GM18517 (cell line): ENCODE results near the gene SLC35C1.
"Not testable (repeated sequence)": the region's sequence is repeated elsewhere in the genome, so short reads cannot be mapped to it uniquely, and the experiment has no call there.

Experiments used
- ATAC-seq: cut with Tn5 transposase; IDR thresholded peaks from one replicate; pipeline ENCODE4 v1.9.1; 2021; ENCODE audit warnings: mild to moderate bottlenecking, moderate library complexity; ENCODE audit not compliant: unreplicated experiment

The SLC35C1 gene

DNA sequence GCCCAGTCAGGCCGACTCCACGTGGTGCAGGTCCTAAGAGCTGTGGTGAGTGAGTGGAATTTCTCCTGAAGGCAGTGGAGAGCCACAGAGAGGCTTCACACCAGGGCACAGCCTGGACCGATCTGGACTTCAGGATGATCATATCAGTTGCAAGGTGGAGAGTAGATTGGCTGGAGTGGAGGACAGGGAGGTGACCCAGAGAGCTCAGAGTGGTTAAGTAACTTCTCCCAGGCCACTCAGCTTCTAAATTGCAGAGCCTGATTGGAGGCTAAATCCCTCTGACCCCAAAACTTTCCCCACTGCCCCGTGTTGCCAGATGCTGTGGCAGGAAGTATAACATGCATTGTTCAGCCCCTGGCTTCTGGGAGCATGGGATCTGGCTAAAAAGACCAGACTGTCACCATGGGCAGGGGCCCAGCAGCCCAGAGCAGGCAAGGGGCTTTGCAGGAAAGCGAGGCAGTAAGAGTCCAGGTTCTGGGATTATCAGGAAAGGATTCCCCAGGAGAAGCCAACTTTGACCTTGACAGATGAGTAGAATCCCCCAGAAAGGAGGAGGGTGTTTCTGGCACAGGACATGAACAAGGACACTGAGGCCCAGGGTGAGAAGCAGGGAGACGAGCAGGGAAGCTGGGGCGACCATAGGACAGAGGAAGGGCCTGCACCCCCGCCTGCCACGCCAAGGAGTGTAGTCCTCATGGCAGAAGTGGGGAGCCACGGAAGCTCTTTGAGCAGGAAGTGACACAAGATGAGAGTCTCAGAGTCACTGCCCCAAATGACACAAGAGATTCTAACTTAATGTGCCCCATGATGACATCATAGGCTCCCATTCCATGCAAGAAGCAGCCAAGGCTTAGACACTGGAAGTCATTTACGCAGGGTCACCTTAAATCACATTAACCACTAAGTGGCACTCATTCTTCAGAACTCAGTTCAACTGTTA, 4.8 kb downstream of the SLC35C1 start:
- ATAC-seq, result no peak

DNA sequence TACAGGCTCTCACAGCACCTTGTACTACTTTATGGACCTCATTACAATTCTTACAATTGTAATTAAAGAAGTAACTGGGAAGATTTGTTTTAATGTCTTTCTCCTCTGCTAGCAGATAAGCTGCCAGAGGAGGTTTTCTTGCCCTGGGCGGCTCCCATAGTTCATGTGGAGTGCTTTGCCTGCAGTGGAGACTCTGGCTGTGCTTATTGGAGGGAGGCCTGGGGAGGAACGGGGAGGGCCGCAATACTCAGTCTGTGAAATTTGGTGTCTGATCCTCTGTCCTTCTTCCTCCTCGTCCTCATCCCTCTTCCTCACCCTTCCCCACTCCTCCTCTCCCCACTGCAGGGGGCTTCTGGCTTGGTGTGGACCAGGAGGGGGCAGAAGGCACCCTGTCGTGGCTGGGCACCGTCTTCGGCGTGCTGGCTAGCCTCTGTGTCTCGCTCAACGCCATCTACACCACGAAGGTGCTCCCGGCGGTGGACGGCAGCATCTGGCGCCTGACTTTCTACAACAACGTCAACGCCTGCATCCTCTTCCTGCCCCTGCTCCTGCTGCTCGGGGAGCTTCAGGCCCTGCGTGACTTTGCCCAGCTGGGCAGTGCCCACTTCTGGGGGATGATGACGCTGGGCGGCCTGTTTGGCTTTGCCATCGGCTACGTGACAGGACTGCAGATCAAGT, 5.6 kb downstream of the SLC35C1 start:
- no peak for ATAC-seq

DNA sequence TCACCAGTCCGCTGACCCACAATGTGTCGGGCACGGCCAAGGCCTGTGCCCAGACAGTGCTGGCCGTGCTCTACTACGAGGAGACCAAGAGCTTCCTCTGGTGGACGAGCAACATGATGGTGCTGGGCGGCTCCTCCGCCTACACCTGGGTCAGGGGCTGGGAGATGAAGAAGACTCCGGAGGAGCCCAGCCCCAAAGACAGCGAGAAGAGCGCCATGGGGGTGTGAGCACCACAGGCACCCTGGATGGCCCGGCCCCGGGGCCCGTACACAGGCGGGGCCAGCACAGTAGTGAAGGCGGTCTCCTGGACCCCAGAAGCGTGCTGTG, 6.1 kb downstream of the SLC35C1 start:
- ATAC-seq, result no peak

DNA sequence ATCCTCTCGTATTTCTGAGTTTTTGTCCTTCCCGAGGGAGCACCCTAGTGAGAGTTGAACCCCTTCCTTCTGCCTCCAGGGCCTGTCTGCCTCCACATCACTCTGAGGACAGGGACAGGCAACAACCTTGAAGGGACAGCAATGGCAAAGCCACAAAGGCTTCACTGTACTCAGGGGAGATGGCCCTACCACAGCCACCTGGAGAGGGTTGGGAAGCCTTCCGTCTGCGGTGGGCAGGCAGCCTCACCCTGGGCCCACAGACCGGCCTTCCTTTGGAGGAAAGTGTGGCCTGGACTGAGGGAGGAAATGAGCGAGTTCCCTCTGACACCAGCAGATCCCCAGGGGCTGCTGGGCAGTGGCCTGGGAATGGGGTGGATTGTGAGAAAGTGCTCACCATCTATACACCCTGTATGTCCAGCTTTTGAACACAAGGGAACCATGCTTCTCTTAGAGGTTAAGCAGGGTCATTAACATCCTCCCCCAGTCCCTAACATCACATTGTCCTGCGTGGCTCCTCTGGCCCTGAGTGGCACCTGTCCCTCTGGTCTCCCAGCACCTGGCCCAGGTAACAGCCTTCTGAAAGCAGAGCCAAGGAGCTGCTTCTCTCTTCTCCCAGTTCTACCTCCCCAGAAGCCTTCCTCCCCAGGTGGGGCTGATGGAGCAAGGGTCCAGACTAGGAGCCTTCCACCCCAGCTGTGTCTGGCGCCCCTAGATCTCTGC, 6.8 kb downstream of the SLC35C1 start:
- ATAC-seq, result no peak

DNA sequence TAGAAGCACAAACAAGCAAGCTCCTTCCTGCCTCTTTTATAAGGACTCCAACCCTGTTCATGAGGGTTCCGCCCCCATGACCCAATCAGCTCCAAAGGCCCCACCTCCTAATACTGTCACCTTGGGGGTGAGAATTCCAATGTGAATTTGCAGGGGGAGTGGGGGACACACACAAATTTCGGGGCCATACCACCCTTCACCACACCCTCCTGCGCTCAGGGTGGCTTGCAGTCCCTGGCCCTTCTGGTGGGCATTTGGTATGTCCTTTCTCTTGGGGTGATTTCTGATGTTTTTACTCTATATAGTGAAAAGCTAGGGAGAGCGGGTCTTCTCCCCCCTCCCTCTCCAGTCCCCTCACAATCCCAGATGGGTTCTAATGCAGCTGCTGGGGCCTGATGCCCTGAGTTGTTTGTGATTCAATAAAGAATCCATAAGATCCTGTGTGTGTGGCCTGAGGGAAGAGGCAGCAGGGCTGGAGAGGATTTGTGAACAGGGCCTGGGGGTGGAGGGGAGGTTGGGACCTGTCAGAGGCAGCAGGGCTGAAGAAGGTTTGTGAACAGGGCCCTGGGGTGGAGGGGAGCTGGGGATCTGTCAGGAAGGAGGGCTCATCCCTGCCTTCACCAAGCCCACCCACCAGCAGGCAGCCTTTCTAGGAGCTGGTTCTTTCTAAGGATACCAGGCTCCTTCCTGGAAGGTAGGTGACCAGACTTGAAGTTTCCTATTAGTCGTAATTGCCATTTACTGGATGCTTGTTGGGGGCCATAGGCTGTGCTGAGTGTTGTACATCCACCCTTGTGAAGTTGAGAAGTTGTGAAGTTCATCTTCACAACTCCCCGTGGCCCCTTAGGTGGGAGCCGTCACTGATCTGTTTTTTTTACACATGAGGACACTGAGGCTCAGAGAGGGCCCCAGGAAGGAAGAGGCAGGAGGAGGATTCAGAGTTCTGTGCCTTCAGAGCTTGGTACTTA, 7.9 kb downstream of the SLC35C1 start:
- no peak for ATAC-seq

- no peak for ATAC-seq
These were observed 10.8 kb downstream of the SLC35C1 start for GRCh38 chr11:45815747-45816146.

DNA sequence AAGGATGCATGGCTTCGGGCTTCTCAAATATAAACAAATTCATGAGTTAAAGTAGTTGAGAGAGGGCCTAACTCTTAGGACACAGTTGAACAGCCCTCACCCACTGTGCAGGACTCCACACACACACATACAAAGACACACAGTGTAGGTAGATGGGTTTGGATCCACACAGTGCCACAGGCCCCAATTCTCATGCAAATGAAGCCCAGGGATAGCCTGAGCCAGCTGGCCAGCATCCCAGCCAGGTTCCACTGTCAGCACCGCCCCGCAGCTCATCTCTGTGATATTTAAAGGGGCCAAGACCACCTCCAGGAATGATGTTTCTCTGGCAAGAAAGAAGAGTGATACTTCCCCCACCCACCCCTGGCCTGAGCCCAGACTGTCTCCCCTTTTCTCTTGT, 11.7 kb downstream of the SLC35C1 start:
- no peak for ATAC-seq

DNA sequence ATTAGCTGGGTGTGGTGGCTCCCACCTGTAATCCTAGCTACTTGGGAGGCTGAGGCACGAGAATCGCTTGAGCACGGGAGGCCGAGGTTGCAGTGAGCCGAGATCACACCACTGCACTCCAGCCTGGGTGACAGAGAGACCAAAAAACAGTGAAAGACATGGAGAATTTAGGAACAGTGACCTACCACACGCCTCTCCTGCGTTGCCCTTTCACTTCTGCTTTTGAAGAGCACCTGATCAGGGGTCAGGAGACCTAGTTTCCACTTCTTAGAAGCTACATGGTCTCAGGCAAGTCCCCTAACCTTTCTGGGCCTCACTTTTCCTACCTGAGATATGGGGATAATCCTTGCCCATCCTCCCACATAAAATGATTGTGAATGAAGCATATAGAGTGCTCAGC, 12.2 kb downstream of the SLC35C1 start:
- peak; percentile 79 for ATAC-seq

DNA sequence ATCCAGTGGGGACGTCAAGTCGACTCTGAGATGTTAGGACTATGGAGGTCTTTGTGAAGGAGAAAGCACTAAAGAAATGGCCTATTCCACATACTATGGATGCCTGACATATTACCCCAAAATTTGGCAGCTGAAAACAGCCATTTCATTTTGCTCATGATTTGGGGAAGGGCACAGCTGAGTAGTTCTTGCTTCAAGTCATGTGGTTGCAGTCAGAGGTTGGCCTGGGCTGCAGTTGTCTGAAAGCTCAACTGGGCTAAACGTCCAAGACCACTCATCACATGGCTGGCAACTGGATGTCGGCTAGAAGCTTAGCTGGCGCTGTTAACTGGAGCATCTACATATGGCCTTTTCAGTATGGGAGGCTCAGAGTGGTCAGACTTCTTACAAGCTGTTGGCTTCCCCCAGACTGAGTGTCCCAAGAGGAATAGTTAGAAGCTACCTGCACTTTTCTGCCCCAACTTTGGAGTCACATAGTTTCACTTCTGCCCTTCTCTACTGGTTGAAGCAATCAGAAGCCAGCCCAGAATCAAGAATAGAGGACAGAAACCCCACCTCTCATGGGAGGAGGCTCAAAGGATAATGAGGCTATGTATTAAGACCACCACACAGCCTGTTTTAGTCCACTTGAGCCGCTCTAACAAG, 14.1 kb downstream of the SLC35C1 start:
- no peak for ATAC-seq

DNA sequence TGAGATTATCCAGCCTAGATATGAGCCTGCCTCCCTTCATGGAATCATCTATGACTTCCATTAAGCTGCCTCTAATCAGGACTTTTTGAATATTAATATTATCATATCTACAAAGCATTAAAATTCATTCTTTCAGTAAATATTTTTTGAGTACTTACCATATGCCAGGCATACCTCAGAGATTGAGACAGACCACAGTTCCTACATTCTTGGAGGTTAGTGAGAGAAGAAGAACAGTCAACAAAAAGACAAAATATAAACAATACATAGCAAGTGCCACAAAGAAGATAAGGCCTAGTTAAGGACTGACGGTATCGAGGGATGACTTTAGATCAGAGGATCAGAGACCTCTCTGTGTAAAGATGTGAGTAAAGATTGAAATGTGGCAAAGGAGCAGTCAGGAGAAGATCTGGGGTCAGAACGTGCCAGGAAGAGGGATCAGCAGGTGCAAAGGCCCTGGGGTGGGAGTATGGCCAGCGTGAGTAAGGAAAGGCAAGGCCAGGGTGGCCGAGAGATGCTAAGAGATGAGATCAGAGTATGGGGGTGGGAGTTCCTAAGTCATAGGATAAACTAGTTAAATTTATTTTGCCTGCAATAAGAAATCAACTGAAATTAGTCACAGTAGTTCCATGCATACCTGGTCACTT, 15.4 kb downstream of the SLC35C1 start:
- ATAC-seq, result no peak

DNA sequence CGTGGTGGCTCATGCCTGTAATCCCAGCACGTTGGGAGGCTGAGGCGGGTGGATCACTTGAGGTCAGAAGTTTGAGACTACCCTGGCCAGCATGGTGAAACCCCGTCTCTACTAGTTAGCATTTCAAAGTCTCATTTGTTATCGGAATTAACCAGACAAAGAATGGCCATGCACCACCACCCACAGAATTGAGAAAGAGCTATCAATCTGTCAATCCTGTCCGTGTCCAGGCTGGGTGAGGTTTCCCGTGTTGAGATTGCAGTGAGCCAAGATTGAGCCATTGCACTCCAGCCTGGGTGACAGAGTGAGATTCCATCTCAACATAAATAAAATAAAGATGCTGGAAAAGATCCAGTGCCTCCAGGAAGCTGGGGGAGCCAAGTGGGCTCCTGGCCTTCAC, 21.5 kb downstream of the SLC35C1 start:
- ATAC-seq, result not testable (repeated sequence)

- ATAC-seq, result no peak
These were observed 22.2 kb downstream of the SLC35C1 start for GRCh38 chr11:45827123-45827522.

DNA sequence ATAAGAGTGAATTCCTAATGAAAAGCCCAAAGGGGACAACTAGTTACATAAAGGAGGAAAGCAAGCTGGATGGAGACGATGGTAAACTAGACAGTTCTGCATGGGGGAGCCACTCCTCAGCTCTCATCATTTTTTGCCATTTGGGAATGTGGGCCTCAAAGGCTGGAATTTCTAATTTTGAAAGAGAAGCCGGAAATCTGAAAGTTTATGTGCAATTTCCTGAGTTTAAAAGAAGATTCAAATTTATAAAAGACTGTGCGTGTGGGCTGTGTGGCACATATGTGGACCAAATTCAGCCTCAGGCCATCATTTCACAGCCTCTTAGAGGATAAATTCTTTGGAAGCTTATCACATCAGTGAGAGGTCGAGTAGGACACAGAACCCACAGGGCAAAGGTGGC, 24.0 kb downstream of the SLC35C1 start:
- no peak for ATAC-seq

DNA sequence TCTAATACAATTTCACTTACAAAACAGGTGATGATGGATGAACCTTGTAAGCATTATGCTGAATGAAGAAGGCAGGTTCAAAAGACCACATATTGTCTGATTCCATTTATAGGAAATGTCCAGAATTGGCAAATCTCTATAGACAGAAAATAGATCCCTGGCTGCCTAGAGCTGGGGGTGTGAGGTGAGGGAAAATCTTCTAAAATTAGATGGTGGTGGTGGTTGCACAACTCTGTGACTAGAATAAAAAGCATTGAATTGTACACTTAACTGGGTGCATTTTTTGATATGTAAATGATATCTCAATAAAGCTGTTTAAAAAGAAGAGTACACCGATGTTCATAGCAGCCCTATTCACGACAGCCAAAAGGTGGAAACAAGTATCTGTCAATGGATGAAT, 25.6 kb downstream of the SLC35C1 start:
- ATAC-seq, result no peak

- no peak for ATAC-seq
These were observed 28.0 kb downstream of the SLC35C1 start for GRCh38 chr11:45832811-45833441.

GRCh38 chr11:45833761-45834160, 28.8 kb downstream of the SLC35C1 start:
- ATAC-seq, result no peak

DNA sequence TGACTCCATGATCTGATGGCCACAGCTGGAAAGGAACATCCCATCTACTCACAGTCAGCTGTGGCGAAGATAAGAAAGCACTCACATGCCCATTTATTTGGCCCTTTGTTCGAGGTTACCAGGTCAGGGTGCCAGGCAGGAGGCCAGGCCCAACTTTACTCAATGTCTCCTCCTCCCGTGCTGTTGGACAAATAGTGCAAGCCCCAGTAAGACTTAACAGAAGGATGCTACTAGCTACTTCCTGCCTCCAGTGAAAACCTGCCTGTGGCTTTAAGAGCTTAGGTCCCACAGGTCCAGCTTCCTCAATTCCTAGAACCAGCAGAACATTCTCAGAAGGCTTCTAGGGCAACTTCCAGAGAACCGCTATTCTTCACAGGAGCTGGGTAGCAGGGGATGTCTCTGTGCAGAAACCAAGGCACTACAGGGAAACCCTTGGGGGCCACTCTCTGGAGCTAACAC, 29.4 kb downstream of the SLC35C1 start:
- ATAC-seq, result no peak

DNA sequence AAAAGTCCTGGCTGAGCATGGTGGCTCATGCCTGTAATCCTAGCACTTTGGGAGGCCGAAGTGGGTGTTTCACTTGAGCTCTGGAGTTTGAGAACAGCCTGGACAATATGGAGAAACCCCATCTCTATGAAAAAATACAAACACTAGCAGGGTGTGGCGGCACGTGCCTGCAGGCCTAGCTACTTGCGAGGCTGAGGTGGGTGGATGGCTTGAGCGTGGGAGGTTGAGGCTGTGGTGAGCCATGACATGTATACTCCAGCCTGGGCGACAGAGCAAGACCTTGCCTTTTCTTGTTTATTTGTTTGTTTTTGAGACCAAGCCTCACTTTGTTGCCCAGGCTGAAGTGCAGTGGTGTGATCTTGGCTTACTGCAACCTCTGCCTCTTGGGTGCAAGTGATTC, 34.3 kb downstream of the SLC35C1 start:
- no peak for ATAC-seq

DNA sequence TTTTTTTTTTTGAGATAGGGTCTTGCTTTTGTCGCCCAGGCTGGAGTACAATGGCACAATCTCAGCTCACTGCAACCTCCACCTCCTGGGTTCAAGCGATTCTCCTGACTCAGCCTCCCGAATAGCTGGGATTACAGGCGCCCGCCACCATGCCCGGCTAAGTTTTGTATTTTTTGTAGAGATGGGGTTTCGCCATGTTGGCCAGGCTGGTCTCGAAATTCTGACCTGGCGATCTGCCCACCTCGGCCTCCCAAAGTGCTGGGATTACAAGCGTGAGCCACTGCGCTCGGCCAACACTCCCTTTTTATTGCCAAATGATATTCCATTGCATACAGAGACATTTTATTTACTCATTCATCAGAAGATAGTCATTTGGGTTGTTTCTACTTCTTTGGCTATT, 35.3 kb downstream of the SLC35C1 start:
- not testable (repeated sequence) for ATAC-seq
